ENCODE results near the gene SLC25A52.

Gene SLC25A52

GRCh38 chr18:31792580-31792911, 31.9 kb upstream of the SLC25A52 start:
- no peak for DNase-seq (ENCODE audit: extremely low spot score)
- ChIA-PET CTCF (interaction anchor here (1.1 to 1.4 kb wide), 4 partner anchors 28 to 68 kb away, joined by 3 to 6 read pairs (median 3); no protein-coding TSS in a partner anchor), POLR2A (no interaction called here)
- no peak for TF ChIP-seq CTCF (IDR thresholded peaks at IDR 0.05; ENCODE audit: control extremely low read depth, extremely low read depth, low read depth, missing control alignments)

GRCh38 chr18:31791817-31792579, 31.3 kb upstream of the SLC25A52 start:
- peak; percentile 71 for DNase-seq (ENCODE audit: extremely low spot score)

GRCh38 chr18:31789409-31789808, 28.7 kb upstream of the SLC25A52 start:
- ChIA-PET CTCF (no interaction called here), POLR2A (no interaction called here)
- no peak for TF ChIP-seq CTCF (IDR thresholded peaks at IDR 0.05; ENCODE audit: control extremely low read depth, extremely low read depth, low read depth, missing control alignments)
- no peak for DNase-seq (ENCODE audit: extremely low spot score)

More at GRCh38 chr18:31791817-31792579, 31.3 kb upstream of the SLC25A52 start:
- TF ChIP-seq CTCF (IDR thresholded peaks at IDR 0.05; ENCODE audit: control extremely low read depth, extremely low read depth, low read depth, missing control alignments): no peak
- CTCF ChIA-PET: interaction anchor here (0.7 to 1.4 kb wide), 3 partner anchors 17 to 67 kb away, joined by 3 to 6 read pairs (median 3); no protein-coding TSS in a partner anchor
- POLR2A ChIA-PET: no interaction called here

GRCh38 chr18:31783059-31783458, 22.4 kb upstream of the SLC25A52 start:
- POLR2A ChIA-PET: no interaction called here
- CTCF ChIA-PET: interaction anchor here (1.1 to 1.6 kb wide), 4 partner anchors 32 to 227 kb away, joined by 3 to 5 read pairs (median 3); no protein-coding TSS in a partner anchor
- no peak for DNase-seq (ENCODE audit: extremely low spot score)
- TF ChIP-seq CTCF (IDR thresholded peaks at IDR 0.05; ENCODE audit: control extremely low read depth, extremely low read depth, low read depth, missing control alignments): no peak

GRCh38 chr18:31778391-31778950, 17.8 kb upstream of the SLC25A52 start:
- no peak for TF ChIP-seq CTCF (IDR thresholded peaks at IDR 0.05; ENCODE audit: control extremely low read depth, extremely low read depth, low read depth, missing control alignments)
- POLR2A ChIA-PET: no interaction called here
- no peak for DNase-seq (ENCODE audit: extremely low spot score)
- CTCF ChIA-PET: interaction anchor here (1.1 kb wide), 1 partner anchor 12 kb away, joined by 3 read pairs; no protein-coding TSS in a partner anchor

- DNase-seq (ENCODE audit: extremely low spot score): no peak
- CTCF ChIA-PET: interaction anchor here (1.2 kb wide), 1 partner anchor 10 kb away, joined by 3 read pairs; no protein-coding TSS in a partner anchor
- TF ChIP-seq CTCF (IDR thresholded peaks at IDR 0.05; ENCODE audit: control extremely low read depth, extremely low read depth, low read depth, missing control alignments): no peak
- POLR2A ChIA-PET: no interaction called here
These were observed 15.4 kb upstream of the SLC25A52 start for GRCh38 chr18:31776093-31776492.
